Astrocyte of the hippocampus (primary cell): Measurements from ENCODE around the gene CALML4.
"Not testable (repeated sequence)": the region's sequence is repeated elsewhere in the genome, so short reads cannot be mapped to it uniquely, and the experiment has no call there.

Source experiments
- DNase-seq: peaks from one replicate; pipeline ENCODE4 v3.0.0; 2011; ENCODE audit warnings: low read depth, low spot score

The CALML4 gene

GRCh38 chr15:68224546-68225250 is 19.6 kb upstream of the CALML4 start:
- DNase-seq: no peak

DNA sequence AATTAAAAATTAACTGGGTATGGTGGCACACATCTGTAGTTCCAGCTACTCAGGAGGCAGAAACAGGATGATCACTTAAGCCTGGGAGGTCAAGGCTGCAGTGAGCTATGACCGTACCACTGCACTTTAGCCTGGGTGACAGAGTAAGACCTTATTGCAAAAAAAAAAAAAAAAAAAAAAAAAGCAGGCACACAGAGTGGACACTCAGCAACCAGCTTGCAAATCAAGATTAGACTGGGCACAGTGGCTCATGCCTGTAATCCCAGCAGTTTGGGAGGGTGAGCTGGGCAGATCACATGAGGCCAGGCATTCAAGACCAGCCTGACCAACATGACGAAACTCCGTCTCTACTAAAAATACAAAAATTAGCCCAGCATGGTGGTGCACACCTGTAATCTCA is 19.0 kb upstream of the CALML4 start:
- no peak for DNase-seq

DNA sequence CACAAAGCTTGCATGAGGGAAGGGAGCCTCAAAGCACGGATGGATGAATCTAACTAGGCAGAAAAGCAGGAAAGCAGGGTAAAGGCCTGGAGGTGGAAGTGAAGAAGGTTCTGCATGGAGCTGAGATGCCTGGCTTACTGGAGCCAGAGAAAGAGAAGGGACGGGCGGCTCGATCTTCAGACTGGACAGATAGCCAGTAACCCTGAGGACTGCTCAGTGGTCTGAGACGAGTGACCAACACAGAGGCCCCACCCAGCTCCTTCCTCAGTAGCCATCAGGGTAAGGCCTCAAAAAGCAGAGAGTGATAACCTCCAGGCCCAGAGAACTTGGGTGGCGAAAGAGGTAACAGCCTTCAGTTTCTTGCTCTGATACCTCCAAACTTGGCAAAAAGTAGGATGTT is 18.0 kb upstream of the CALML4 start:
- DNase-seq: no peak

DNA sequence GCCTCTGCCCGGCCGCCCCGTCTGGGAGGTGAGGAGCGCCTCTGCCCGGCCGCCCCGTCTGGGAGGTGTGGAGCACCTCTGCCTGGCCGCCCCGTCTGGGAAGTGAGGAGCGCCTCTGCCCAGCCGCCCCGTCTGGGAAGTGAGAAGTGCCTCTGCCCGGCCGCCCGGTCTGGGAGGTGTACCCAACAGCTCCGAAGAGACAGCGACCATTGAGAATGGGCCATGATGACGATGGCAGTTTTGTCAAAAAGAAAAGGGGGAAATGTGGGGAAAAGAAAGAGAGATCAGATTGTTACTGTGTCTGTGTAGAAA is 17.3 kb upstream of the CALML4 start:
- DNase-seq: not testable (repeated sequence)

- DNase-seq: not testable (repeated sequence)
Observed at GRCh38 chr15:68221530-68222431, 16.6 kb upstream of the CALML4 start.

GRCh38 chr15:68220967-68221366 is 15.8 kb upstream of the CALML4 start:
- no peak for DNase-seq

GRCh38 chr15:68220489-68220888 is 15.4 kb upstream of the CALML4 start:
- DNase-seq: no peak

- DNase-seq: no peak
Observed at GRCh38 chr15:68218847-68219798, 14.0 kb upstream of the CALML4 start.

GRCh38 chr15:68218331-68218730 is 13.2 kb upstream of the CALML4 start:
- no peak for DNase-seq

- no peak for DNase-seq
Observed at GRCh38 chr15:68217341-68217740, 12.2 kb upstream of the CALML4 start.

DNA sequence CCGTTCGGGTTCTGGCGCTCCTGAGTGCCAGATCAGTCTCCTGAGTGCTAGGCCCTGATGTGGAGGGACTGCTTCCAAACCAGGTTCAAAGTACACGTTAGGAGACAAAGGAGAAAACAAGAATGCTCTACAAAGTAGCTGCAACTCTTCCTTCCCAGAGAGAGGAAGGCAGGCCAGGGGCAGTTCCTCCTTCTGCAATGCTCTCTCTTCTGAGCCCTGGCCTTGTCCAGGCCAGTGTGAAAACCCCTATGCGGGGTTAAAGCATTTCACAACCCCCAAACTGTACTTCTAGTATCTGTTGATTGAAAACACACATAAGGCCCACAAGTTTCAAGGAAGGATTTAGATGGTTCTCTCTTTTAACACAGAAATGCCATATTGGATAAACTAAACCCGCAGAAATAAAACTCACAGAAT is 9.7 kb upstream of the CALML4 start:
- DNase-seq: no peak

DNA sequence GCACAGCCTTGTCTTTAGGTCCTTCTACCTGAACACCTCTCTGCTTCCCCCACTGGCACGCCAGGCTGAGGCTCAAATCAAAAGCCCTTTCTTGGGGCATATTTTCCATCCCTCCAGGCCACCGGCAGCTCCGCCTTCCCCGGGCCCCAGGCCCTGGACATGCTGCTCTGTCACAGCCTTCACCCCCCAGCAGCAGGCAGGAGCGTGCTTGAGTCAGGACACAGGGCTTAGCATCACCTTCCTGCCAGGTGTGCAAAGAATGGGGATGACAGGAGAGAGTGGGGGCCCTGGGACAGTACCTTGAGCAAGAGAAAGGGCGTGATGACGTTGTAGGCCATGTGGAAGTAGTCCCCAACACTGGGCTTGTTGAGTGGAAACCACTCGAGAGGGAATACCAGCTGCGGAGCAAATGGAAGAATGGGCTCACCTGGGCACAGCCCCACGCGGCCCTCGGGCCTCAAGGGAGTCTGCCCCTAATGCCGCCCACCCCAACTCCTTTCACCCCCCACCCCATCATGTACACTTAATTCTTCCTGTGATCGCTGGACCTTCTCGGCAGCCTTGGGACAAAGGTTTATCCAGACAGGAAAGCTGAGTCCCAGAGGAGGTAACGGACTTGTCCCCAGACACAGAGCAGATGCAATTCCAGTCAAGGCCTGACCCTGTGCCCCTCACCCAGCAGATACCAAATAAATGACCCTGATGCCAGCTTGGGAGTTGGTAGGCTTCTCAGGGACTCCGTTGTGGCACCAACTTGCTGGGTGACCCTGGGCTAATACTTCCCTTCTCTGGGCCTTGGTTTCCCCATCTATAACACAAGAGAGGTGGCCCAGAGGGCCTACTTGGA is 9.1 kb upstream of the CALML4 start:
- no peak for DNase-seq

- DNase-seq: not testable (repeated sequence)
Observed at GRCh38 chr15:68213491-68213845, 8.3 kb upstream of the CALML4 start.

GRCh38 chr15:68211656-68212320 is 6.7 kb upstream of the CALML4 start:
- DNase-seq: no peak

- peak; percentile 84 for DNase-seq
Observed at GRCh38 chr15:68210821-68211655, 5.9 kb upstream of the CALML4 start.

GRCh38 chr15:68210409-68210756 is 5.3 kb upstream of the CALML4 start:
- DNase-seq: no peak

DNA sequence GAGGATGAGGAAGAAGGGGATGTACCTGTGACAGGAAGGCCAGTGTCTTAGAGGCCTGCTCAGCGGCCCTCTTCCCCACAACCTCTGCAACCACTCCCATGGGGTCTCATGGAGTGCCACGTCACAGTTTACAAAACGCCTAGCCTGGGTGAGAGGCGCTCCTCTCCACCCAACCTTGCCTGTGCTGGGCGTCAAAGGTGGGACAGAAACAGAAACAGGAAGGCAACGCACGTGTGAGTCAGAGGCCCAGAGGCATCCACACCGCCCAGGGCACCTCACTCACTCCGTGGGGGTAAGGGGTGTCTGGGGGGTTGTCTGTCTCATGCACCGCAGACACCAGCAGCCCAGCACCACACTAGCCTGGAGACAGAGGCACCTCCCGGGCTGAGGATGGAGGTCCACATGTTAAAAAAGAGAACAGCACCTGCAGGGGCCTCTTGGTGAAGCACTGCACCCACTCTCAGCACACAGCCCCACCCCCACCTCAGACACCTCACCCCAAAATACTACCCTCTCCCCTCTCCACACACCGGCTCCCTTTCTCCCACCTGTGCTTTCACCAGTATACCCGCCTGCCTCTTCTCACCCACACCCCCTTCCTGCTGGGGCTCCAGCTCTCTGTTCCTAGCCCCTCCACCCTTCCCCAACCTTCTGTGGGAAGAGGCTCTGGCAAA is 4.7 kb upstream of the CALML4 start:
- DNase-seq: no peak

- DNase-seq: no peak
Observed at GRCh38 chr15:68209272-68209671, 4.1 kb upstream of the CALML4 start.

DNA sequence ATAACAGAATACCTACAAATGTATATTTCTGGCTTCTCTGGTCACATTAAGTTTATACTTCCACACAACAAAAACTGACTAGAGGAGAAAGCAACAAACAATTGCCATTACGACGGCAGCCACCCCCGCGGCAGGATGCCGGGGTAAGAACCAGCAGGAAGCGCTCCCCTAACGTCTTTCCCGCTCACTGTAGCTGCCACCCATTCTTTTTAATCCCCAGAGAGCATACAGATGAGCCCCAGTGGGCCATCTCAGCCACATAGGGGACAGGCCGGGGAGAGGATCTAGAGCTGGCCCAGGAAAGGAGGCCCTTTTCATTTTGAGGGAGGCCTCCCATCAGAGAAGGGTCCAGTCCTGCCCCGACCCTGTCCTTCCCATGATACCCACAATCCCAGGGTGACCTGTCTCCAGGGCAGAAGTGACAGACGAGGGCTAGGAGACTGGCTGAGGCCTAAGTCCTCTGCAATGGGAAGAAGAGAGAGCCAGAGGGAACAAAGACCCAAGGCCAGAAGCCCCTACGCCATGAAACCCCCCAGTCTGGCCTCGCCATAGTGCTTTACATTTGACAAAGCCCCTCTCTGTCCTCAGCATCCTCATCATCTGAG is 3.6 kb upstream of the CALML4 start:
- no peak for DNase-seq
